ENCODE measurements around the gene TBX4.

DNA sequence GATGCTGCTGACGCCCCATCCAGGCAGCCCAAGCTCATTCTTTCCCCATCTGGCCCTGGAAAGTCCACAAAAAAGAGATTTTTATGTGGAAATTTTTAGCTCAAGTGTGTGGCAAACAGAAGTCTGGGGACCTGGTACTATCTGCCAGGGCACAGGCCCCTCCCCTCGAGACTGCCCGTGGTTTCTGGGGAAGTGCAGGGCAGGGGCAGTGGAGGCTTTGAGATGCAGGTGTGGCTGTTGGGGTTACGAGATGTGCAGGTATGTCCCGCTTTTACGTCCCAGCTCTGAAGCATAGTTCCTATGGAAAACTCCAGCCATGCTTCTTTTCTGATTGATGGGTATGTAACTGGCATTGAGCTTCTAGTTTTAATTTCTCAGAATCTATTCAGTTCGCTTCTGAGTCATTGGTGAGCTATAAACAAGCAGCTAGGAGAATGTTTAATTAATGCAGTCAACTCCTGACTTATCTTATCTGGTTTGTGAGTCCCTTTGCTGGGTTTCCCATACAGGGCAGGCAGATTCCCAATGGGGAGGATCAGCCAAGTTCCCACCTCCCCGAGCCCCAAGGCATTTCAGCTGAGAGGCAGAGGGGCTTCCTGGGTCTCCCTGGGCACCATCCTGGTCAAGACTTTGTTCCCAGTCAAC lies 16.2 kb downstream of the TBX4 start:
- TF ChIP-seq, protein P1, sequence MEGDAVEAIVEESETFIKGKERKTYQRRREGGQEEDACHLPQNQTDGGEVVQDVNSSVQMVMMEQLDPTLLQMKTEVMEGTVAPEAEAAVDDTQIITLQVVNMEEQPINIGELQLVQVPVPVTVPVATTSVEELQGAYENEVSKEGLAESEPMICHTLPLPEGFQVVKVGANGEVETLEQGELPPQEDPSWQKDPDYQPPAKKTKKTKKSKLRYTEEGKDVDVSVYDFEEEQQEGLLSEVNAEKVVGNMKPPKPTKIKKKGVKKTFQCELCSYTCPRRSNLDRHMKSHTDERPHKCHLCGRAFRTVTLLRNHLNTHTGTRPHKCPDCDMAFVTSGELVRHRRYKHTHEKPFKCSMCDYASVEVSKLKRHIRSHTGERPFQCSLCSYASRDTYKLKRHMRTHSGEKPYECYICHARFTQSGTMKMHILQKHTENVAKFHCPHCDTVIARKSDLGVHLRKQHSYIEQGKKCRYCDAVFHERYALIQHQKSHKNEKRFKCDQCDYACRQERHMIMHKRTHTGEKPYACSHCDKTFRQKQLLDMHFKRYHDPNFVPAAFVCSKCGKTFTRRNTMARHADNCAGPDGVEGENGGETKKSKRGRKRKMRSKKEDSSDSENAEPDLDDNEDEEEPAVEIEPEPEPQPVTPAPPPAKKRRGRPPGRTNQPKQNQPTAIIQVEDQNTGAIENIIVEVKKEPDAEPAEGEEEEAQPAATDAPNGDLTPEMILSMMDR (conservative IDR thresholded peaks at IDR 0.05 in 1 of 2, IDR thresholded peaks at IDR 0.05 in 1 of 2; ENCODE audit: extremely low read depth in 1 of 2, insufficient read depth in 1 of 2, low read depth in 1 of 2, low read length in 2 of 2): no peak
- TF ChIP-seq EZH2 (IDR thresholded peaks at IDR 0.05; ENCODE audit: borderline replicate concordance, low read length): no peak

Measured in mammary epithelial cell (primary cell).